ENCODE data around the gene GFAP.

Gene GFAP

DNA sequence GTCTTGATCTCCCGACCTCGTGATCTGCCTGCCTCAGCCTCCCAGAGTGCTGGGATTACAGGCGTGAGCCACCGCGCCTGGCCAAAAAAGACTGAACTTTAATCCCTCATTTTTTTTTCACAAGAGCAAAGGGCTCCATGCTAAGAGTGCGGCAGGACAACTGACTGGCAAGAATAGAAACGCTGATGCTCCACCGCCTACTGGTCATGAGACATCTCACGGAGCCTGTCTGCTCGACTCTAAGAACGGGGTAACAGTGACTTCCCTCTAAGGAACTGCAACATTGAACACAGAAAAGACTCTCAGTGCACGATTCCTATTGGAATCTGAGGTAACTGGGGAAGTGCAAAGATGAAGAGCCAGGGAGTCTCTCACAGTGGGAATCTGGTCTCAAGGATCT lies 43.7 kb downstream of the GFAP start:
- no peak for TF ChIP-seq ZNF8 (CRISPR knock-in tag; IDR thresholded peaks at IDR 0.05)
- TF ChIP-seq GLIS3 (CRISPR knock-in tag; IDR thresholded peaks at IDR 0.05), result no peak
- no peak for TF ChIP-seq BACH2 (CRISPR knock-in tag; IDR thresholded peaks at IDR 0.05; ENCODE audit: borderline replicate concordance)
- no peak for TF ChIP-seq ZNF565 (CRISPR knock-in tag; conservative IDR thresholded peaks at IDR 0.05; ENCODE audit: low read depth)
- TF ChIP-seq ZFP30 (CRISPR knock-in tag; IDR thresholded peaks at IDR 0.05), result no peak
- no peak for TF ChIP-seq TOX (CRISPR knock-in tag; IDR thresholded peaks at IDR 0.05; ENCODE audit: borderline replicate concordance)
- TF ChIP-seq, protein P1, sequence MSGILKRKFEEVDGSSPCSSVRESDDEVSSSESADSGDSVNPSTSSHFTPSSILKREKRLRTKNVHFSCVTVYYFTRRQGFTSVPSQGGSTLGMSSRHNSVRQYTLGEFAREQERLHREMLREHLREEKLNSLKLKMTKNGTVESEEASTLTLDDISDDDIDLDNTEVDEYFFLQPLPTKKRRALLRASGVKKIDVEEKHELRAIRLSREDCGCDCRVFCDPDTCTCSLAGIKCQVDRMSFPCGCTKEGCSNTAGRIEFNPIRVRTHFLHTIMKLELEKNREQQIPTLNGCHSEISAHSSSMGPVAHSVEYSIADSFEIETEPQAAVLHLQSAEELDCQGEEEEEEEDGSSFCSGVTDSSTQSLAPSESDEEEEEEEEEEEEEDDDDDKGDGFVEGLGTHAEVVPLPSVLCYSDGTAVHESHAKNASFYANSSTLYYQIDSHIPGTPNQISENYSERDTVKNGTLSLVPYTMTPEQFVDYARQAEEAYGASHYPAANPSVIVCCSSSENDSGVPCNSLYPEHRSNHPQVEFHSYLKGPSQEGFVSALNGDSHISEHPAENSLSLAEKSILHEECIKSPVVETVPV (CRISPR knock-in tag; IDR thresholded peaks at IDR 0.05), result no peak
- TF ChIP-seq, protein P2, sequence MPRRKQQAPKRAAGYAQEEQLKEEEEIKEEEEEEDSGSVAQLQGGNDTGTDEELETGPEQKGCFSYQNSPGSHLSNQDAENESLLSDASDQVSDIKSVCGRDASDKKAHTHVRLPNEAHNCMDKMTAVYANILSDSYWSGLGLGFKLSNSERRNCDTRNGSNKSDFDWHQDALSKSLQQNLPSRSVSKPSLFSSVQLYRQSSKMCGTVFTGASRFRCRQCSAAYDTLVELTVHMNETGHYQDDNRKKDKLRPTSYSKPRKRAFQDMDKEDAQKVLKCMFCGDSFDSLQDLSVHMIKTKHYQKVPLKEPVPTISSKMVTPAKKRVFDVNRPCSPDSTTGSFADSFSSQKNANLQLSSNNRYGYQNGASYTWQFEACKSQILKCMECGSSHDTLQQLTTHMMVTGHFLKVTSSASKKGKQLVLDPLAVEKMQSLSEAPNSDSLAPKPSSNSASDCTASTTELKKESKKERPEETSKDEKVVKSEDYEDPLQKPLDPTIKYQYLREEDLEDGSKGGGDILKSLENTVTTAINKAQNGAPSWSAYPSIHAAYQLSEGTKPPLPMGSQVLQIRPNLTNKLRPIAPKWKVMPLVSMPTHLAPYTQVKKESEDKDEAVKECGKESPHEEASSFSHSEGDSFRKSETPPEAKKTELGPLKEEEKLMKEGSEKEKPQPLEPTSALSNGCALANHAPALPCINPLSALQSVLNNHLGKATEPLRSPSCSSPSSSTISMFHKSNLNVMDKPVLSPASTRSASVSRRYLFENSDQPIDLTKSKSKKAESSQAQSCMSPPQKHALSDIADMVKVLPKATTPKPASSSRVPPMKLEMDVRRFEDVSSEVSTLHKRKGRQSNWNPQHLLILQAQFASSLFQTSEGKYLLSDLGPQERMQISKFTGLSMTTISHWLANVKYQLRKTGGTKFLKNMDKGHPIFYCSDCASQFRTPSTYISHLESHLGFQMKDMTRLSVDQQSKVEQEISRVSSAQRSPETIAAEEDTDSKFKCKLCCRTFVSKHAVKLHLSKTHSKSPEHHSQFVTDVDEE (CRISPR knock-in tag; IDR thresholded peaks at IDR 0.05), result no peak
- TF ChIP-seq ESRRG (CRISPR knock-in tag; IDR thresholded peaks at IDR 0.05), result no peak
- no peak for TF ChIP-seq ZNF70 (CRISPR knock-in tag; IDR thresholded peaks at IDR 0.05)
- TF ChIP-seq OSR1 (CRISPR knock-in tag; IDR thresholded peaks at IDR 0.05), result no peak
- TF ChIP-seq SNAI2 (CRISPR knock-in tag; IDR thresholded peaks at IDR 0.05), result no peak
- no peak for ATAC-seq

DNA sequence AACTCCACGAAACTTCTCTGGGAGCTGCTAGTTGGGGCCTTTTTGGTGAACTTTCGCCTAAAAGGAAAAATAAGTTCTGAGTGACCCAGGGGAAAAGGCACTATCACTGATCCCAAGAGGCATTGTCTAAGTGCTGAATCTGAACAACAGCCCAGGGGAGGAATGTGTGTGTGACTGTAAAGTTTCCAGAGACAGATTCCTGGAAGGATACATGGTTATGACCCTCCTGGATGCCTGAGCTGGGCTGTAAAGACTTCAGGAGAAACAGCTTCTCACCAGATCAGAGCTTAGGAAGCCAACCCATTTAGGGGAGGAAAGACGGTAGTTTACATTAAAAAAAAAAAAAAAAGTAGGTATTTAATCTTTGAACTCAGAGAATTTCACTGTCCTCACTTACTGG lies 47.5 kb downstream of the GFAP start:
- TF ChIP-seq ZNF565 (CRISPR knock-in tag; conservative IDR thresholded peaks at IDR 0.05; ENCODE audit: low read depth), result no peak
- no peak for TF ChIP-seq ZFP3 (CRISPR knock-in tag; IDR thresholded peaks at IDR 0.05)
- TF ChIP-seq, protein P3, sequence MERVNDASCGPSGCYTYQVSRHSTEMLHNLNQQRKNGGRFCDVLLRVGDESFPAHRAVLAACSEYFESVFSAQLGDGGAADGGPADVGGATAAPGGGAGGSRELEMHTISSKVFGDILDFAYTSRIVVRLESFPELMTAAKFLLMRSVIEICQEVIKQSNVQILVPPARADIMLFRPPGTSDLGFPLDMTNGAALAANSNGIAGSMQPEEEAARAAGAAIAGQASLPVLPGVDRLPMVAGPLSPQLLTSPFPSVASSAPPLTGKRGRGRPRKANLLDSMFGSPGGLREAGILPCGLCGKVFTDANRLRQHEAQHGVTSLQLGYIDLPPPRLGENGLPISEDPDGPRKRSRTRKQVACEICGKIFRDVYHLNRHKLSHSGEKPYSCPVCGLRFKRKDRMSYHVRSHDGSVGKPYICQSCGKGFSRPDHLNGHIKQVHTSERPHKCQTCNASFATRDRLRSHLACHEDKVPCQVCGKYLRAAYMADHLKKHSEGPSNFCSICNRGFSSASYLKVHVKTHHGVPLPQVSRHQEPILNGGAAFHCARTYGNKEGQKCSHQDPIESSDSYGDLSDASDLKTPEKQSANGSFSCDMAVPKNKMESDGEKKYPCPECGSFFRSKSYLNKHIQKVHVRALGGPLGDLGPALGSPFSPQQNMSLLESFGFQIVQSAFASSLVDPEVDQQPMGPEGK (CRISPR knock-in tag; IDR thresholded peaks at IDR 0.05; ENCODE audit: borderline replicate concordance), result no peak
- no peak for TF ChIP-seq ZC3H10 (CRISPR knock-in tag; IDR thresholded peaks at IDR 0.05)
- TF ChIP-seq TOX (CRISPR knock-in tag; IDR thresholded peaks at IDR 0.05; ENCODE audit: borderline replicate concordance), result no peak
- TF ChIP-seq BACH2 (CRISPR knock-in tag; IDR thresholded peaks at IDR 0.05; ENCODE audit: borderline replicate concordance), result no peak
- no peak for TF ChIP-seq ARNTL (CRISPR knock-in tag; IDR thresholded peaks at IDR 0.05; ENCODE audit: borderline replicate concordance, low read depth)
- TF ChIP-seq ZNF8 (CRISPR knock-in tag; IDR thresholded peaks at IDR 0.05), result no peak
- TF ChIP-seq RARB (CRISPR knock-in tag; IDR thresholded peaks at IDR 0.05), result no peak
- TF ChIP-seq PPARA (CRISPR knock-in tag; IDR thresholded peaks at IDR 0.05; ENCODE audit: borderline replicate concordance), result no peak
- TF ChIP-seq, protein P4, sequence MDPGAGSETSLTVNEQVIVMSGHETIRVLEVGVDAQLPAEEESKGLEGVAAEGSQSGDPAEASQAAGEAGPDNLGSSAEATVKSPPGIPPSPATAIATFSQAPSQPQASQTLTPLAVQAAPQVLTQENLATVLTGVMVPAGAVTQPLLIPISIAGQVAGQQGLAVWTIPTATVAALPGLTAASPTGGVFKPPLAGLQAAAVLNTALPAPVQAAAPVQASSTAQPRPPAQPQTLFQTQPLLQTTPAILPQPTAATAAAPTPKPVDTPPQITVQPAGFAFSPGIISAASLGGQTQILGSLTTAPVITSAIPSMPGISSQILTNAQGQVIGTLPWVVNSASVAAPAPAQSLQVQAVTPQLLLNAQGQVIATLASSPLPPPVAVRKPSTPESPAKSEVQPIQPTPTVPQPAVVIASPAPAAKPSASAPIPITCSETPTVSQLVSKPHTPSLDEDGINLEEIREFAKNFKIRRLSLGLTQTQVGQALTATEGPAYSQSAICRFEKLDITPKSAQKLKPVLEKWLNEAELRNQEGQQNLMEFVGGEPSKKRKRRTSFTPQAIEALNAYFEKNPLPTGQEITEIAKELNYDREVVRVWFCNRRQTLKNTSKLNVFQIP (CRISPR knock-in tag; IDR thresholded peaks at IDR 0.05; ENCODE audit: borderline replicate concordance, low read depth), result no peak
- no peak for TF ChIP-seq ZFP30 (CRISPR knock-in tag; IDR thresholded peaks at IDR 0.05)
- no peak for TF ChIP-seq ISL1 (CRISPR knock-in tag; IDR thresholded peaks at IDR 0.05)
- TF ChIP-seq OSR1 (CRISPR knock-in tag; IDR thresholded peaks at IDR 0.05), result no peak
- no peak for ATAC-seq

DNA sequence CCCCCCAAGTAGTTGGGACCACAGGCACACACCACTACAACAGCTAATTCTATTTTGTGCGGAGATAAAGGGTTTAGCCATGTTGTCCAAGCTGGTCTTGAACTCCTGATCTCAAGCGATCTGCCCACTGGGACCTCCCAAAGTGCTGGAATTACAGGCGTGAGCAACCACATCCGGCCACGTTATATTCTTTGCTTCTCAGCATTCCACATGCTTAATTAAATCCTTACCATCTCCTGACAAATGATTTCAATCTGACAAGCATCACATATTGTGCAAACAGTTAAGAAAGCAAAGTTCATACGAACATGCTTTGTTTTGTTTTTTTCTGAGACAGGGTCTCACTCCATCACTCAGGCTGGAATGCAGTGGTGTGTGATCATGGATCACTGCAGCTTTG lies 49.4 kb downstream of the GFAP start:
- ATAC-seq, result no peak
- TF ChIP-seq CSDC2 (CRISPR knock-in tag; IDR thresholded peaks at IDR 0.05), result no peak
- no peak for TF ChIP-seq SNAI2 (CRISPR knock-in tag; IDR thresholded peaks at IDR 0.05)
- no peak for TF ChIP-seq TCF4 (CRISPR knock-in tag; IDR thresholded peaks at IDR 0.05; ENCODE audit: borderline replicate concordance)
- no peak for TF ChIP-seq PPARA (CRISPR knock-in tag; IDR thresholded peaks at IDR 0.05; ENCODE audit: borderline replicate concordance)
- TF ChIP-seq GLIS3 (CRISPR knock-in tag; IDR thresholded peaks at IDR 0.05), result no peak
- TF ChIP-seq ARNTL (CRISPR knock-in tag; IDR thresholded peaks at IDR 0.05; ENCODE audit: borderline replicate concordance, low read depth), result no peak
- TF ChIP-seq, protein P3 (CRISPR knock-in tag; IDR thresholded peaks at IDR 0.05; ENCODE audit: borderline replicate concordance), result no peak
- TF ChIP-seq, protein P2 (CRISPR knock-in tag; IDR thresholded peaks at IDR 0.05), result no peak
- TF ChIP-seq ESRRG (CRISPR knock-in tag; IDR thresholded peaks at IDR 0.05), result no peak
- no peak for TF ChIP-seq OSR1 (CRISPR knock-in tag; IDR thresholded peaks at IDR 0.05)
- TF ChIP-seq BACH2 (CRISPR knock-in tag; IDR thresholded peaks at IDR 0.05; ENCODE audit: borderline replicate concordance), result no peak
- no peak for TF ChIP-seq ISL1 (CRISPR knock-in tag; IDR thresholded peaks at IDR 0.05)
- no peak for TF ChIP-seq ZNF8 (CRISPR knock-in tag; IDR thresholded peaks at IDR 0.05)
- no peak for TF ChIP-seq ZNF565 (CRISPR knock-in tag; conservative IDR thresholded peaks at IDR 0.05; ENCODE audit: low read depth)
- TF ChIP-seq RARB (CRISPR knock-in tag; IDR thresholded peaks at IDR 0.05), result no peak
- TF ChIP-seq ZNF70 (CRISPR knock-in tag; IDR thresholded peaks at IDR 0.05), result no peak
- no peak for TF ChIP-seq TOX (CRISPR knock-in tag; IDR thresholded peaks at IDR 0.05; ENCODE audit: borderline replicate concordance)
